GM19238 (cell line): ENCODE measurements around the gene DSCAM.
"Not testable (repeated sequence)": the region's sequence is repeated elsewhere in the genome, so short reads cannot be mapped to it uniquely, and the experiment has no call there.

Experiments
- DNase-seq: peaks from one replicate; pipeline ENCODE4 v3.0.0; 2011; ENCODE audit warnings: low spot score; ENCODE audit not compliant: insufficient read length

The DSCAM gene

DNA sequence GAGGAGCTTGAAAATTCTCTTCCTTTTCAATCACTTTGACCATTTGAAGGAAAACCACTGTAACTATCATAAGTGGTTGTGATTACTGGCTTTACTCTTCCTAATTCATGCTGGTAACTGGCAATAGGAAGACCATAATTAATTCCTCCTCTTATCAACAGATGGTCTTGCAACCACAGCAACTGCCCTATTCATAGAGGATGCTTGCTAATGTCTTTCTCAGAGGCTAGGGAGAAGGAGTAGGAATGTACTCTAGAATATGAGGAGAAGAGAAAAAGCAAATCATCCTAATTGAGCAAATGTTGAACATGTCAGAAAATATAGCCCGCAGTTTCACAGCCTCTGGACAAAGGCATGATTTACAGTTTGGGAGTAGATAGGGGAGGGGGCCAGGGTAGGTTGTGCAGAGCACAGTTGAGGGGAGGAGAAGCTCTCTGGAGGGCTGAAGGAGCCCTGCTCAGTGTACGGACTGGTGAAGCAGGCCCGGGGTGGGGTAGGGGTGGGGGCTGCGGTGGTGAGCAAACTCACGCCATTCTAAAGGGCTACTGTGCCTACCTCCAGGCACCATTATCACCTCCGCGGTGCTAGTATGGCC is 786.8 kb downstream of the DSCAM start:
- no peak for DNase-seq

DNA sequence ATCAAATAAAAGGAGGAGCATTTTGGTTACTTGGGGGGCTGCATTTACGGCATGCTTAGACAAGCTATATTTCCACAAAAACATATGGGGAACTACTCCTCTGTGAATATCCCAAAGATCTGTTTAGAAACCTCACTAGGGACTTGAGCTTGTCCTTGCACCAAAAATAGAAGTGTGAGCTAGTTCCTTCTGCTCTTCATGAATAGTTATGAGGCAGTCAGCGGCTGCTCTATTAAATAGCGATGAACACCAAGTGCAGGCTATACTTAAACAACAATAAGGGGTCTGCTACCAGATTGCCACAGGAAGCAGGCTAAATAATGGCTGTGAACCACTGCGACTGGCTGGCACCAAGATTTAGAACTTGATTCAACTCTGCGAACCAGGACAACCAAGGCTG is 789.6 kb downstream of the DSCAM start:
- DNase-seq, result no peak

DNA sequence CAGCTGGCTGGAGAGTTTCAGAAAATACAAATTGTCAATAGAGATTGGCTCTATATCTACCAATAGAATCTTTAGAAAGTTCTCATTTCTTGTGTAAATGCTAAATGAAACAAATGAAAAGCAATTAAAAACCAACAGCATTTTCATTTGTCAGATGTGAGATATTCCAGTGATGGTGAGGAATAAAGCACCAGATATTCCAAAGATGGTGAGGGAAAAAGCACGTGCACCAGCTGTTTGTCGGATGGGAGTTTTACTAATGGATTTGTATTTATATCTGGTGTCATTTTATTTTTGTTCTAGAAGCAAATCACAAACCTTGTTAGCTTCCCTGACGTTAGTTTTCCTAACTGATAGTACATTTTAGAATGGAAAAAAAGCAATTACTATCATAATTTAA is 790.9 kb downstream of the DSCAM start:
- DNase-seq, result no peak

DNA sequence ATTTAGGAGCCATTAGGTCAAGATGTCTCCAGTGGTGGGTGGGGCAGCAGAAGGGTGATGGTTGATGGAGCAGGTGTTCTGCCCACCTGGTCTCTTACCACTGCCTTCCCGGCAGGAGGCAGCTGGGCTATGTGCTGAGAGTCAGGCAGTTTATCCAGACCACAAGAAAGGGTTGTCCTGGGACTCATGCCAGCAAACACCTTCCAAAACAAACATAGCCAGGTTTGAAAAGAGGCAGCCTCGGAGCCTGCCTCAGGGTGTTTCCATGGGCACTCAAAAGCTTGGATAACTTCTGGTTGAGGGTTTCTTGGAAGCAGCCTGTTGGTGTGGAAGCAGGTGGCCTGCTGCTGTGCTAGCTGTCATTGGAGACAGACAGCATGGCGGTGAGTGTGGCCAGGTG is 792.6 kb downstream of the DSCAM start:
- DNase-seq, result no peak

DNA sequence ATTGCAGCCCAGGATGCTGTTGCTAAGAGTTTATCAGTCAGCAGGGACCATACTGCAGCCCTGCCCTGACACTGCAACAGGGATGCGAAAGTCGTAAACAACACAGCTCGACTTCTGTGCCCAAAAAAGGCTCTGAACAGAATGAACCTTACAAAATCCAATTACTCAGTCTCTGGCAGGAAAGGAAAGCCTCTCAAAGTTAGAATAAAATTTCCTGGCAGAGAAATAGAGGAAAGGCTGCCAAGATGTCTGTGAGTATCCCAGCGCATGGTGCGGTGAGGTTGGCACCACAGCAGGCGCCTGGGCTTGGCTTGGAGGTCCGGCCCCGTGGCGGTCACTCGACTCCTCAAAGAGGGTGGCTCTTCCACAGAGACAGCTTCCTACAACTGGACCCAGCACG is 794.0 kb downstream of the DSCAM start:
- no peak for DNase-seq

DNA sequence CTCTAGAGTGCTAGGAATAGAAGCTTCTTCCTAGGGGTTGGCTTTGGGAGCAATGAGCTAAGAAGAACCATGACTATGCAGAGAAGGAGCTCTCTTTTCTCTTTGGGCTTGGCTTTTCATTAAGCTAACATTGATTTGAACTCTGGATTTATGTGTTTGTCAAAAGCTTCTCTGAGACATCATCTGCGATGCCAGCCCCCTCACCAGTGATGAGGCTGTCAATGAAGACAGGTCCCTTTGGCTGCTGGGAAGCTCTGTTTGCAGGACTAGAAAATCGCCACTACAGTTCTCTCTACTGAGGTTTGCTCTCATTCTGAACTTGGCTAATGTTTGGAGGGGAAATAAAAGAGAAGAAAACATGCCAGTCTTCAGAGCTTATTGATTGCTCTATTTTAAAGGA is 794.7 kb downstream of the DSCAM start:
- DNase-seq, result no peak

DNA sequence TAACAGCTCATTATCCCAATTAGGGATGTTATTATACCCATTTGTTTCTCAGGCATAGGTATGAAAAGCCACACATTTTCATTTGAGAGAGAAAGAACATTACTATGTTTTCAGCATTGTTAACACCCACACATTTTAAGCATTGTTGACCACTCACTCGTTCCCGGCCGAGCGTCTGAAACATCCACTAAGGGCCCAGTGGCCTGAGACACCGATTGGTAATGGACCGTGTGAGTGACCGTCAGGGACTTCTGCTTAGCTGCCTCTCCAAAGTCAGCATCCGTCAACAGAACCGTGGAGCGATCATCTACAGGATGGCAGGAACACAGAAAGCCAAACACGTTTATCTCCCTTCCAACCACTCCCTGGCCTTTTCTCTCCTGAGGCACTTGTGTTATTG is 795.2 kb downstream of the DSCAM start:
- DNase-seq, result no peak

DNA sequence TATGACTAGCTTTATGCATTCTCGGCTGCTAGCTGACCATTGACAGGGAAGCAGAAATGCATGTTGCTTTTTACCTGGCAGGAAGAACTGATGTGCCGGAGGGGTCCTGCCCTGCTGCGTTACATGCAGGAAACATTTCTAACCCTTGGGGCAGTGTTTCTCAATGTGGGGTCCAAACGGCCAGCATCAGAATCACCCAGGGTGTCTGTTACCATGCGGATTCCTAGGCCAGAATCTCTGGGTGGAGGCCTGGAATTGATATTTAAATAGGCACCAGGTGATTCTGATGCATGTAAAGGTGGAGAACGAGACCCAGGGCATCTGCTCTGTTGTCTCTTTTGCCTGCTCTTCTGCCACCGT is 797.0 kb downstream of the DSCAM start:
- no peak for DNase-seq

DNA sequence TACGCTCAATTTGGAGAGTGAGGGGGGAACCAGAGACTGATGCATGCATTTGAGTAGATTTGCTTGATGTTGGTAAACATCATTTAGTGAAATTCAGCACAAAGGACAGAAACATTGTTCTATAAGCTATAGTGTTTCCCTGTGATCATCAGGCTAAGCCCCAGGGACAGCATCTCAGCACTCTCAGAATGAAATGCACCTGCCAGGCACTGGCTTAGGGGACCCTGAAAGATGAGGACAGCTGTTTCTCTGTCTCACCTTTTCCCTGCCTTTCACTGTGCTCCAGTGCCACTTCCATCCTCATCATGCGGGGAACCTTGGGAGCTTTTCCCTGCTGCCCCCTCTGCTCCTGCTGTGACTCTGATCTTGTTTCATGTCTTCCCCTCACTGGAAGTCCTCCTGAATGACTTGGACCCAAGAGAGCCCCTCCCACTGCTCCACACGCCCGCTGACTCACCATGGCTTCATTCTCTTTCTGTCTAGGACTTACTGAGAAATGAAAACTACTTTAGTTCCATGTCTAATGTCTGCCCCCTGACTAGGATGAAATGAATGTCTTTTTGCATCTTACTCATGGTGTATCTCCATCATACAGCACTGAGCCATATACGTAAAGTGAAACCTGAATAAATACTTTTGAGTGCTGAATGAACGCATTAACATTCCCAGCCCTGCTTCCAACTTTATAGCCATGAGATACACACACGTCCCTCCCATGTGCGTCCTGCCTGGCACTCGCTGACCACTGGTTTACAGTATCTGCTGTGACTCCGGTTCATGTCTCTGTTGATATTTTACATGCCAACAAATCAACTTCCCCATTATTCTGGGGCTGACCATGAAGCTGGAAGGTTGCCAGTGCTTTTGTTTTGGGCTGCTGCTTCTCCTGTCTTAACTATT is 797.7 kb downstream of the DSCAM start:
- no peak for DNase-seq

DNA sequence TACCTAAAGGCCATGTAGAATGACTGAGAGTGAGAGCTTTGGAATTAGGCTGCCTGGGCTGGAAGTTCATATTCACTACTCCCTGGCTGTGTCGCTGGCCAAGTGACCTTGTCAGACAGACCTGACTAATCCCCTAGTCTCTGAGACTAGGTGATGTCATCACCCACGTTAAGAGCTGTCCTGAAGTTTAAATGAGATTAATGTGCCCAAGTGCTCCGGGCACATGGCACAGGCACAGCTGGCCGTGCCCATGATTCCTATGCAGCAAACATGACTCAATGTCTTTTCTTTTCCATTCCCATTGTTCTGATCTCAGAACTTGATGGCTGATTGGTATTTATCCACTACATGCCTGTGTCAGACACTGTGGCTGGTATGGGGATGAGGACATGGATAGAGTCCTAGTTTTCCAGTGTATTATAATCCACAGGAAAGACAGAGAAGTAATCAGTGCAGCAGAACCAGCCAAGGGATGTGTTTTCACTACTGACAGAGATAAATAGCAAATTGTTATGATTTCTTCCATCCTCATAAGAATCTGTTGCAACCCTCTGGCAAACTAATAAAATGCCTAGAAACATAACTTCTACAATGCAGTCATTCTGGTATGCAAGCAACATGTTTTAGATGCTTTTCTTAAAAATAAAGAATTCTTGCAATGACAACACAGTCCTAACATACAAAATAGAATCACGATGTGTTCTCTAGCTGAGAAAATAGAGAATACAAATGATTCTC is 798.8 kb downstream of the DSCAM start:
- no peak for DNase-seq

DNA sequence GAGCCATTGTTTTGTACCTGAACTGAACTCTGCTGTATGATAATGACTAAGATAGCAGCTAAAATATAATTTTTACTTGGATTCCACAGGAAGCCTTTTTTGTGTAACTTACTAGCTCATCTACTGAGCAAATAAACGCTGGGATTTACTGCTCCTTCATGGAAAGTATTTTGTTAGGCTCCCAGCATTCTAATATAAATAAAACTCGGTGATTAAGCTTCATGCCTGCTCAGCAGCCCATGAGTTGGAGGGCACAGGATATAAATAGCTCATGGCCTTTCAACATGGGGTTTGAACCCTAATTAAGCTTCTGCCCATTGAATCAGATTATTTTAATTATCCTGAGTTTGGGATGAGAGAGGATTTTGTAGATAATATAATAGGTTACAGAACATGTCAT is 799.7 kb downstream of the DSCAM start:
- no peak for DNase-seq

DNA sequence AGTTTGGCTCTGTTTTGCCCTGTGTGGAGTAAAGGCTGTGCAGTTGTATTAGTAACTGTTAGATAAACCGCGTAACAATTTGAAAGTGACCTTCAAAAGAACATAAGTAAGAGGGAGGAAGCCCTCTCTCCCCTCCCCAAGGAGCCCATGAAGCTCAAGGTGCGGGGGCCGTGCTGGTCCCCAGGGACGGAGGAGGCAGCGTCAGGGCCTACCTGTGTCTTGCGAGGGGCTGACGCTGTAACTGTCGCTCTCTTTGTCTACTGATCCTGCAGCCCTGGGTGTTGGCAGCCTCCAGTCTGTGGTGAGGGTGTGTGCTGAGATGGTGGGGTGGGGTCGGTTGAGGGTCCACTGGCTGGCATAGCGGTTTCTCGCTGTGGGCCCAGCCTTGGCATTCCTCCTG is 803.1 kb downstream of the DSCAM start:
- no peak for DNase-seq

DNA sequence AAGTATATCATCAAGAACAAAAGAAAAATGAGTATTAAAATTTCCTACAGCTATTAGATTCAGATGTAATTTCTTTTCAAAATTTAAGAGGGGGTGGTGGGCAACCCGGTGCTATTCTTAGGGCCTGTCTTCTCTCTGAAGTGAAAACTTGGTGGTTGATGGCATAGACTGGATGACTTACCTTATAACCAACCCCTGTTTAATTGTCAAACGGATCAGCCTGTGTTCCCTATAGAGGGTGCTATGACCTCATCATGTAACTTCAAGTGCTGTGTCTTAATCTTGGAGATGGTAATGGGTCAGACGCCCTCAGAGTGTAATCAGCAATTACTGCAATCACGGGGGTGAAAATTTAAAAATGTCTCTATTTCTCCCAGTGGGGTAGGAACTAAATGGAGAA is 803.5 kb downstream of the DSCAM start:
- DNase-seq, result no peak

DNA sequence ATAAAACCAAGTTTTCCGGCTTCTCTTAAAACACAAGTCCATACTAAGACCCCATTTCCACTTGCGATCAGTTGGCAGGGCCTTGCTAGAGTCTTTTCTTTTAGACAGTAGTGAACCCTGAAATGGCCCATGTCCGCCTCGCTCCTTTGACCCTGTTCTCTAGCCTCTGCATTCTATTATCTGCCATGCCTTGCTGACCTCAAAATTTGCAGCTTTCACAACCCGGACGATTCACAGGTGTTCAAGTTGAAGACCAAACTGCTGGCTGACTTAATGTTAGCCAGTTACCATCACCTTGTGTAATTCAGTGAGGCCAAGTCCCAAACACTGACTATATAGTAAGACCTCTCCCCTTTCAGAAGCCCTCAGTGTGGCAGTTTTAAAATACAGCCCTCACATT is 805.5 kb downstream of the DSCAM start:
- DNase-seq, result no peak

DNA sequence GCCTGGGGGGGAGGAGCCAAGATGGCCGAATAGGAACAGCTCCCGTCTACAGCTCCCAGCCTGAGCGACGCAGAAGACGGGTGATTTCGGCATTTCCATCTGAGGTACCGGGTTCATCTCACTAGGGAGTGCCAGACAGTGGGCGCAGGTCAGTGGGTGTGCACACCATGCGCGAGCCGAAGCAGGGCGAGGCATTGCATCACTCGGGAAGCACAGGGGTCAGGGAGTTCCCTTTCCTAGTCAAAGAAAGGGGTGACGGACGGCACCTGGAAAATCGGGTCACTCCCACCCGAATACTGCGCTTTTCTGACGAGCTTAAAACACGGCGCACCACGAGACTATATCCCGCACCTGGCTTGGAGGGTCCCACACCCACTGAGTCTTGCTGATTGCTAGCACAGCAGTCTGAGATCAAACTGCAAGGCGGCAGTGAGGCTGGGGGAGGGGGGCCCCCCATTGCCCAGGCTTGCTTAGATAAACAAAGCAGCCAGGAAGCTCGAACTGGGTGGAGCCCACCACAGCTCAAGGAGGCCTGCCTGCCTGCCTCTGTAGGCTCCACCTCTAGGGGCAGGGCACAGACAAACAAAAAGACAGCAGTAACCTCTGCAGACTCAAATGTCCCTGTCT is 813.7 kb downstream of the DSCAM start:
- not testable (repeated sequence) for DNase-seq

DNA sequence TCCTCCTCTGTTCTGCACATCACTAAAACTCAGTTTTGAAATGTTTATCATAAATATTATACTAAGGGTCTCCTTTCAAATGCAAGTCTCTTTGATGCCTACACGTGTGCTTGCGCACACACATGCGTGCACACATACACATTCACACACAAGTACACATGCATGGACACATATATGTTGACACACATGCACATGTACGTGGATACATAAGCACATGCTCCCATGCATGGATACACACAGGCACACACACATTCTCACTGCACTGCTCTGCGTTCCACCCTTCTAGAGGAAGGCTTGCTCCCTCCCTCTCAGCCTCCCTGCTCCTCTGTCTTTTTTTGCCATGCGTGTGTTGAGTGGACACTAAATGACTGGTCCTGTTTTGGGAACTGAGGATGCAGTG is 817.1 kb downstream of the DSCAM start:
- no peak for DNase-seq

DNA sequence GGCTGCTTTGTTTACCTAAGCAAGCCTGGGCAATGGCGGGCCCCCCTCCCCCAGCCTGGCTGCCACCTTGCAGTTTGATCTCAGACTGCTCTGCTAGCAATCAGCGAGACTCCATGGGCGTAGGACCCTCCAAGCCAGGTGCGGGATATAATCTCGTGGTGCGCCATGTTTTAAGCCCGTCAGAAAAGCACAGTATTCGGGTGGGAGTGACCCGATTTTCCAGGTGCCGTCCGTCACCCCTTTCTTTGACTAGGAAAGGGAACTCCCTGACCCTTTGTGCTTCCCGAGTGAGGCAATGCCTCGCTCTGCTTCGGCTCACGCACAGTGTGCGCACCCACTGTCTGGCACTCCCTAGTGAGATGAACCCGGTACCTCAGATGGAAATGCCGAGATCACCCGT is 818.6 kb downstream of the DSCAM start:
- DNase-seq, result not testable (repeated sequence)

DNA sequence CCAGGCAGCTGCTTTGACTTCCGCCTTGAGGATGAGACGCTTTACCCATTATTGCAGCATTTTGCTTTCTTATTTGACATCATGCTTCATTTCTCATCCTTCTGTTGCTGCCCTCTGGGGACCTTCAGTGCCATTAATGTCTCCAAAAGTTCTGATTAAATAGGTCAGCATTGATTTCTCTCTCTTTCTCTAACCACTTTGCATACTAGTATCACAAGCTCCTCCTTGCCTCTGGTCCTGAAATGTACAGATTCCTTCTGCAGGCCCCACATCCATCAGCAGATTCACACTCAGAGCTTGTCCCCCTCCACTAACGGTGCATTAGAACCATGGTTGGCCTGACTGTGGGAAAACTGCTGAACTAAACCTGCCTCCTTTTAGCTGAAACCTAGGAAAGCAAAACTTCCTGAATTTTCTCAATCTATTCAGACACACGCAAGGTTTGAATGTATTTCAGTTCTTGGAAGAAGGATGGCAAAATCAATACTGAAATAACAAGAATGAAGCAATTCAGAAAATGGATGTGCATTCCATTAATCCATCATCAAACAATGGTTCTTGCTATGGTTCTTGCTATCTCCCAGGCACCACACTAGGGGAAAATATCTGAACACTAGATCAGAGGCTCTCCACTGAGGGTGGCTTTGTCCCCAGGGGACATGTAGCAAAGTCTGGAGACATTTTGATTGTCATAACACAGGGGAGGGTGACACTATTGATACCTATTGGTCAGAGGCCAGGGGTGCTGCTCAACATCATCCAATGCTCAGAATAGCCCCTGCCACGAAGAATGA is 825.2 kb downstream of the DSCAM start:
- no peak for DNase-seq

DNA sequence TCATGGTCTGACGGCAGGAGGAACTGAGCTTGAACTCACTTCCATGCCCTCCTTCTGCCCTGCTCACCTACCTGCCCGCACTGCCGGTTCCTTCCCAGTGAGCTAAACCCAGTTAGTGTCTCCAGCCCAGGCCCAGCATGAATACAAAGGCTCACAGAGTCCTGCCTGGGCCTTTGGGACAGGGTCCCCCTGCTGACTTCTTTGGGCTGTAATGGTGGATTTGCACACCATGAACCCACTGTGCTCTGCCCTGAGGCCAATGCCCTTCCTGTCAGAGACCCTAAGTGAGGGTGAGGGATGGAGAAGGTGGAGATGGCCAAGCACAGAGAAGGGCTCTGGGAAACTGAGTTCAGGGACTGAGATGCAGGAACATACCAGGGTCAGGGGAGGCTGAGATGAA is 826.3 kb downstream of the DSCAM start:
- DNase-seq, result no peak

DNA sequence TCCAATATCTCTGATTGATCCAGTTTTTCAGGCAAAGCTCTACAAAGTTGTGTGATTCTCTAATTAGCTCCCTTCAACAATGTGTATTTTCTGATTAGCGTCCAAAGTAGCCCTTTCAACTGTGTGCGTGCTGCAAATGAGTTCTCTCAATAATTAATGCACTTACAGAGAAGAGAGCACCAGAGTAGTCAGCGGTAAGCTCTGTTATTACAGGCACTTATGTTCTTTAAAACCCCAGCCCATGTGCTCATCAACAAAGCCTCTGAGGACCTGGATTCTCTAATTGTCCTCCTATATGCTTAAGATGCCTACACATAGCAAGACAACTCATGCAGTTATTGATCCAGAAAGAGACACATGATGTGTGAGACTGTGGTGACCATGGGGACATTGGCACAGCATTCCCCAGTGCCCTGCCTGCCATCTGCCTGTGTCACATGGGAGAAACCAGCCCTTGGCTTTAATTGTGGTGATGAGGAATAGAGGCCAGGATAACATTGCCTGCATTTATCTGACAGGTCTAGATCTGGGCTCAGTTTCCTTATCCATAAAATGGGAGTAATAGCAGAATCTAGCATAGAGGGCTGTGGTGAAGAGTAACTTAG is 828.0 kb downstream of the DSCAM start:
- no peak for DNase-seq

DNA sequence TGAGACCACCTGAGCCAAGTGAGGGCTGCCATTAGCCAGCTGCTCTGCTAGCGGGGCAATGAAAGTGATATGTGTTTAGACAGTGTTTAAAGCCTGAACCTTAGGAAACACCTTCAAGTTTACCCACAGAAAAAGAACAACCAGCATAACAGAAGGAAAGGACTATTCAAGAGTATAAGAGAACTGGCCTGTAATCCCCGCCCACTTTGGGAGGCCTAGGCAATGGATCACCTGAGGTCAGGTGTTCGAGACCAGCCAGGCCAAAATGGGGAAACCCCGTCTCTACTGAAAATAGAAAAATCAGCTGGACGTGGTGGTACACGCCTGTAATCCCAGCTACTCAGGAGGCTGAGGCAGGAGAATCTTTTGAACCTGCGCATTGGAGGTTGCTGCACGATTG is 830.3 kb downstream of the DSCAM start:
- no peak for DNase-seq
